Brain microvascular endothelial cell (primary cell): ENCODE results near the gene GTF3C1.

Experiments used
- DNase-seq: peaks from one replicate; pipeline ENCODE4 v3.0.0-alpha.2; 2020
- H3K27ac ChIP-seq: fragments of 250-450 bp; sonication (Bioruptor Pico); 2 replicates; pipeline ENCODE4 v1.5.1; 2020; ENCODE audit warnings: mild to moderate bottlenecking, moderate library complexity
- H3K27me3 ChIP-seq: fragments of 250-450 bp; sonication (Bioruptor Pico); replicated peaks from 2 replicates; pipeline ENCODE4 v1.5.1; 2020; ENCODE audit warnings: mild to moderate bottlenecking
- H3K36me3 ChIP-seq: fragments of 250-450 bp; sonication (Bioruptor Pico); replicated peaks from 2 replicates; pipeline ENCODE4 v1.5.1; 2020; ENCODE audit warnings: mild to moderate bottlenecking
- H3K4me3 ChIP-seq: 2 replicates; pipeline ENCODE4 v1.5.1; 2011; ENCODE audit warnings: low read depth, mild to moderate bottlenecking, control low read depth, low read length, moderate library complexity
- in situ Hi-C: cut with HindIII; loops from 2 replicates; pipeline ENCODE4 v1.10.0; 2017; ENCODE audit warnings: low sequenced_read_pairs, low pct_ligation_motif_present
- TF ChIP-seq, protein P1 (sequence below): IDR thresholded peaks from 2 replicates; pipeline ENCODE4 v1.5.1; 2011; ENCODE audit warnings: low read depth, mild to moderate bottlenecking, moderate library complexity, low read length, control low read depth, inconsistent platforms; ENCODE audit errors: missing control alignments

GTF3C1 gene

DNA sequence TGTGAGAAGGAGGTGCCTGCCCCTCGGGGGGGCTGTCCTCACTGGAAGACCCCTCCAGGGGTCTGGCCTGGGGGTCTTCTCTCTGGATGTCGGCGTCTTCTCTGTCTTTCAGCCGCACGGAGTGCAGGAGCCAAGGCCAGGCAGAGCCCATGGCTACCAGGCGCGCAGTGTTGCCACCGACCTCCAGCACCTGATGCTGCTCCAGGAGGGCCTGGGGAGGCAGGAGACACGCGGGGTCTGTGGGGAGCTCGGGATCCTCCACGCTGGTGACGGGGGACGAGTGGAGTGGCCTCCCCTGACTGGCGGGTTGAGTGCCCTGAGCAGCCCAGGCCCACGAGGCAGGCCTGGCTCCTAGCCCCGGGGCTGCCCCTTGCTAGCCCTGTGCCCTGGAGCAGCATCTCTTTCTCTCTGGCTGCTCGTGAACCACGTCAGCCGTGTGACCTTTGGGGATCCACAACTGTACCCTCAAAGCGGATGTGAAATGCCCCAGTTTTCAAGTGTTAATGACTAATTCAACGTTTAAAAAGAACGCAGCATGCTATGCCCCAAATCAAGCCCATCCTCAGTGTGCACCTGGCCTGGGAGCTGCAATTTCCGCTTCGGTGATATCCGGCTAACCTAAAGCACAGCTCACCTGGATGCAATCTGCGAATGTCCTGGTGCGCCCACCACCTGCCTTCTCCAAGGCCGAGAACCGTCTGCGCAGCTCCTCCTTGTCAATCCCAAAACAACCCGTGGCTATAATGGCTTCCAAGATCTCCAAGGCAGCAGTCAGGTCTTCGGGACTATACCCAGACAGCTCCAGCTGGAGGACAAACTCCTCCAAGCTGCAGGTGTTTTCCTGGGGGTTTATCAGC, 84.9 kb downstream of the GTF3C1 start:
- Histone ChIP-seq H3K36me3 (peaks cover 86% of the 10 kb centered on the region), H3K4me3 (no peak overlapping the region), H3K27ac (no peak overlapping the region), H3K27me3 (no peaks in the 10 kb centered on the region)
- TF ChIP-seq, protein P1, sequence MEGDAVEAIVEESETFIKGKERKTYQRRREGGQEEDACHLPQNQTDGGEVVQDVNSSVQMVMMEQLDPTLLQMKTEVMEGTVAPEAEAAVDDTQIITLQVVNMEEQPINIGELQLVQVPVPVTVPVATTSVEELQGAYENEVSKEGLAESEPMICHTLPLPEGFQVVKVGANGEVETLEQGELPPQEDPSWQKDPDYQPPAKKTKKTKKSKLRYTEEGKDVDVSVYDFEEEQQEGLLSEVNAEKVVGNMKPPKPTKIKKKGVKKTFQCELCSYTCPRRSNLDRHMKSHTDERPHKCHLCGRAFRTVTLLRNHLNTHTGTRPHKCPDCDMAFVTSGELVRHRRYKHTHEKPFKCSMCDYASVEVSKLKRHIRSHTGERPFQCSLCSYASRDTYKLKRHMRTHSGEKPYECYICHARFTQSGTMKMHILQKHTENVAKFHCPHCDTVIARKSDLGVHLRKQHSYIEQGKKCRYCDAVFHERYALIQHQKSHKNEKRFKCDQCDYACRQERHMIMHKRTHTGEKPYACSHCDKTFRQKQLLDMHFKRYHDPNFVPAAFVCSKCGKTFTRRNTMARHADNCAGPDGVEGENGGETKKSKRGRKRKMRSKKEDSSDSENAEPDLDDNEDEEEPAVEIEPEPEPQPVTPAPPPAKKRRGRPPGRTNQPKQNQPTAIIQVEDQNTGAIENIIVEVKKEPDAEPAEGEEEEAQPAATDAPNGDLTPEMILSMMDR: no peak
- DNase-seq: no peak
- in situ Hi-C loops: no loop called here

DNA sequence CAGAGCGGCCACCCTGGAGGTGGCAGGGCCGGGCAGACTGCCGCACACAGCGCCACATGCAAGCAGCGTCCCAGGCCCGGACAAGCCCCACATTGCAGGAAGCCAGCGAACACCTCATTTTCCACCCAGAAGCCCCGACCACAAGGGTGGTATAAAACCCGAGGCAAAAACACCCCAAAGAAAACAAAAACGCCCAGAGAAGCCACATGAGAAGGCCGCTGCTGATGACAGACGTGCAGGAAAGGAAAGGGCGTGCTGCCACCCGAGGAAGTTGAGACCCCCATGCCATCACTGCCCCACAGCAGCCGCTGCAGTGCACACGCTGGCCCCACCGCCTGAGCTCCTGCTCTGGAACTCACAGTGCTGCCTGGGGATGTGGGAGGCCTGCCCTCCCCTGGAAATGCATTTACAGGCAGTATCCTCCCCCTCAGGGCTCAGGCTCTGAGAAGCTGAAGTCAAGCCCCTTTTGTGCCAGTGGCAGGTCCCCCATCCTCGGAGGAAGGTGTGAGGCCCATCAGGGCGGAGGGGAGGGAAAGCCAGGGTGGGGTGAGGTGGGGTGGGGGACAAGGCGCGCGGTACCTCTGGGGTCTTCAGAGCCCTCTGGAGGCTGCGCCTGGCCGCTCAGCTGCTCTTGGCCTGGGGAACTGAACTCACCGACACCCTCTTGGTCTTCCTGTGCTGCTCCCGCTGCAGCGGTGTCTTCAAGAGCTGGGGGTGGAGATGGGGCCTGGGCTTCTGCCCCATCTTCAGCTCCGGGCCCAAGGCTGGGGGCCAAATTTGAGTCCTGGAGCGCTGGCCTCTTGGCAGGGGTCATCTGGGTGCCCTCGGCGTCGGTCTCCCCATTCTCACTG, 85.7 kb downstream of the GTF3C1 start:
- DNase-seq: no peak
- in situ Hi-C loops: no loop called here

DNA sequence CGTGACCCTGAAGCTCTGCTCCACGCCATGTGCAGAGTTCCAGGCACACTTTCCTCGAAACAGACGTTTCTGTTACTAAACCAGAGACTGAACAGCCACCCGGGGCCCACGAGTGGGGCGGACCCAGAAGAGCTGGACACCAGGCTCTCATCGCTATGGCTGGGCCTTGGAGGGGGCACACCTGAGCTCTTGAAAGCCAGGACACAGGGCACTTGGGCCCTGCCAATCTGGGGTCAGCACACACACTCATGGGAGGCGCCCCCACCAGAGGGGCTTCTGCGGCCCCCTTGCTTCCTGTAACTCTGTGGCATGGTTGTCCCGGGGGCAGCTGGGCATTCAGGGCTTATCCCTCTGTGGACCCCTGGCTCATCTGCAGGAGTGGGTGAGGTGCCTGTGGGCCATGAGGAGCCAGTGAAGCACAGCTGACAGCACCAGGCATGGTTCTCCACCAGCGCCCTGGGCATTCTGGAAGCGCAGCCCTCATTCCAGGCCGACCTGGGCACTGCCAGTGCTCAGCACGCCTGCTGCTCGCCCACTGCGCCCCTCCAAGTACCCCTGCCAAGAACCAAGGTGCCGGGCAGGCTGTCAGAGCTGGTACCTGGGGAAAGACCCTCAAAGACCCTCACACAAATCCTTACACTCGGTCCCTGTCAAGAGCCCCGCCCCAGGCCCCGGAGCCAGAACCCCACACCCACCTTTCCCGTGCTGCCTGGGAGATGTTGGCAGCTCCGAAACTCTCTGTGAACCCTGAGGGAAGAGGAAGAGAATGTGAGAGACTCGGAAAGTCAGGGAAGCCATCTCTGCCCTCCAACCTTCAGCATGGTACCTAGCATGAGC, 86.6 kb downstream of the GTF3C1 start:
- in situ Hi-C loops: no loop called here
- no peak overlapping the region for H3K27ac ChIP-seq
- TF ChIP-seq, protein P1: no peak
- H3K4me3 ChIP-seq: no peak overlapping the region
- H3K27me3 ChIP-seq: no peaks in the 10 kb centered on the region
- peaks cover 76% of the 10 kb centered on the region for H3K36me3 ChIP-seq
- DNase-seq: no peak

More for the DNA sequence above, 85.7 kb downstream of the GTF3C1 start:
- Histone ChIP-seq H3K36me3 (peaks cover 83% of the 10 kb centered on the region), H3K4me3 (no peak overlapping the region), H3K27me3 (no peaks in the 10 kb centered on the region), H3K27ac (no peak overlapping the region)
- TF ChIP-seq, protein P1: no peak

DNA sequence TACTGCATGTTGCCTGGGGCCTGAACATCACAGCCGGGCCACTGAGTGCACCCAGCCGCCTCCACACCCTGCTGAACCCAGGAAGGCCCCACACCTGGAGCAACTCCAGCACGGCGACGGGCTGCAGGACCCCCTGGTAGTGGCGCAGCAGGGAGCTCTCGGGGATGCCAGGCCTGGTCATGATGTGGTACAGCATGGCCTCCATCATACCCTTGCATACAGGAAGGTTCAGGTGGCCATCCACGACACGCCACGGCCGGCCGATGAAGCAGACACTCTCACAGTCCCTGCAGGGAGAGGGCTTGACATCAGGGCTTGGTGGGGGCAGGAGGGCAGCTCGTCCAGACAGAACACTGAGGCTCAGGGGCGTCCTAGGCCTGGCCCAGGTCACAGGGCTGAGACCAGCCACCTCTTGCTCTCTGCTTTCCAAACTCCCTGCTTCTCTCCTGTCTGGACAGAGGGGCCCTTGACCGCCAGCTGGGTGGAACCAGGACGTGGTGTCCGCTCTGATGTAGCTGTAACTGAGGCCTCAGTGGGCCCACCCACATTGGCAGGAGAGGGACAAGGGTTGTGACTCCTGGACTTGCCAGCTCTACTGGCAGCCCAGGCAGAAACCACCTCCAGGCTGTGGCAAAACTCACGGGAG, 87.4 kb downstream of the GTF3C1 start:
- in situ Hi-C loops: no loop called here
- DNase-seq: no peak
- TF ChIP-seq, protein P1: no peak
- Histone ChIP-seq H3K27me3 (no peaks in the 10 kb centered on the region), H3K36me3 (peaks cover 68% of the 10 kb centered on the region), H3K4me3 (no peak overlapping the region), H3K27ac (no peak overlapping the region)

DNA sequence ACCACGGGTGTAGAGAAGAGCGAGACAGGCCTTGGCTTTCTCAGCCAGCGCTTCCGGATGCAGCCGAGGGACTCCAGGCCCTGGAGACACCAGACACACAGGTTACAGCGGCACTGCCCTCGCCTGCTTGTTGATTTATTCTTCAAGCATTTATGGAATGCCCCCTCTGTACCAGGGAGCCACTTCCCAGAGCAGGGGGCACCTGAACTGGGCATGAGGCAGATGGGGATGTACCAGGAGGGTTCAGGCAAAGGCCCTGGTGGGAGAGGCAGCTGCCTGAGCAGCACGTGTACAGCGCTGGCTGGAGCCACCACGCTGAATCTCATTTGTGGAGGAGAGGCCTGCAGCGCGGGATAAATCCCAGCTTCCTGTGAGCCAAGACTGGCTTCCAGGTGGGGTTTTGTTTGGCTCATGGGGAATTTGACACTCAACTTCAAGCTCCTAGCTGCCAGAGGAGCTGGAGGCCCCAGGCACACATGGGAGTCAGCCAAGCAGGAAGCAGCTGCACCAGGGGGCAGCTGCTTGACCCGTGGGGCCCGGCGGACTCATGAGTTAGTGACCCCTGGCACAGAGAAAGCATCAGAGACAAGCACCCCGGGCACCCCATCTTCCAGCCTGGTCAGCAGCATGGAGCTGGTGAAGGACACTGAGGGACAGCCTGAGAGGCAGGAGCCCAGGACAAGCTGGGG, 88.1 kb downstream of the GTF3C1 start:
- no peak for DNase-seq
- H3K27me3 ChIP-seq: no peaks in the 10 kb centered on the region
- no peak overlapping the region for H3K27ac ChIP-seq
- in situ Hi-C loops: no loop called here
- peaks cover 61% of the 10 kb centered on the region for H3K36me3 ChIP-seq
- no peak overlapping the region for H3K4me3 ChIP-seq
- TF ChIP-seq, protein P1: no peak
